Astrocyte (in vitro differentiated cells and primary cell): Measurements from ENCODE around the gene LIMK2.
"Not testable (repeated sequence)": the region's sequence is repeated elsewhere in the genome, so short reads cannot be mapped to it uniquely, and the experiment has no call there.

ENCODE experiments used
- EZH2 ChIP-seq: IDR thresholded peaks from 2 replicates; pipeline ENCODE4 v1.6.1; 2012; ENCODE audit warnings: mild to moderate bottlenecking, low read length, inconsistent platforms; ENCODE audit not compliant: insufficient read depth
- TF ChIP-seq, protein P1 (sequence below): IDR thresholded peaks from 2 replicates; pipeline ENCODE4 v1.5.1; 2011; ENCODE audit warnings: low read depth, mild to moderate bottlenecking, inconsistent platforms, low read length, moderate library complexity; ENCODE audit not compliant: insufficient read depth

- TF ChIP-seq, protein P1, sequence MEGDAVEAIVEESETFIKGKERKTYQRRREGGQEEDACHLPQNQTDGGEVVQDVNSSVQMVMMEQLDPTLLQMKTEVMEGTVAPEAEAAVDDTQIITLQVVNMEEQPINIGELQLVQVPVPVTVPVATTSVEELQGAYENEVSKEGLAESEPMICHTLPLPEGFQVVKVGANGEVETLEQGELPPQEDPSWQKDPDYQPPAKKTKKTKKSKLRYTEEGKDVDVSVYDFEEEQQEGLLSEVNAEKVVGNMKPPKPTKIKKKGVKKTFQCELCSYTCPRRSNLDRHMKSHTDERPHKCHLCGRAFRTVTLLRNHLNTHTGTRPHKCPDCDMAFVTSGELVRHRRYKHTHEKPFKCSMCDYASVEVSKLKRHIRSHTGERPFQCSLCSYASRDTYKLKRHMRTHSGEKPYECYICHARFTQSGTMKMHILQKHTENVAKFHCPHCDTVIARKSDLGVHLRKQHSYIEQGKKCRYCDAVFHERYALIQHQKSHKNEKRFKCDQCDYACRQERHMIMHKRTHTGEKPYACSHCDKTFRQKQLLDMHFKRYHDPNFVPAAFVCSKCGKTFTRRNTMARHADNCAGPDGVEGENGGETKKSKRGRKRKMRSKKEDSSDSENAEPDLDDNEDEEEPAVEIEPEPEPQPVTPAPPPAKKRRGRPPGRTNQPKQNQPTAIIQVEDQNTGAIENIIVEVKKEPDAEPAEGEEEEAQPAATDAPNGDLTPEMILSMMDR = not testable (repeated sequence)
- not testable (repeated sequence) for TF ChIP-seq EZH2
Observed at GRCh38 chr22:31194681-31195080, 17.4 kb upstream of the LIMK2 start.
